Dermis microvascular lymphatic vessel endothelial cell (primary cell): Measurements from ENCODE around the gene INPP5J. TPM values are rescaled to one million over a fixed set of nuclear protein-coding genes. Genes with fewer than 3 reads are reported as not detected.

Experiments
- total RNA-seq: library from RNA; depleted of rRNA; stranded (reverse); fragments of >200 nt; gene quantifications from 2 replicates; pipeline ENCODE4 v1.2.1, GENCODE V29; 2014

INPP5J gene
- total RNA-seq, 1 donor from 2014 or later, result 0.13 TPM

Other genes with a start within 250 kb of the INPP5J start
- gene MORC2, start 154.2 kb upstream of the INPP5J start, total RNA-seq, result 12.6 and 15.8 TPM in 2 replicates
- 32.0 and 48.0 TPM in 2 replicates for gene TUG1, start 153.7 kb upstream of the INPP5J start, total RNA-seq
- gene SMTN, start 41.6 kb upstream of the INPP5J start, total RNA-seq, result 133 and 160 TPM in 2 replicates
- gene SELENOM, start 15.4 kb upstream of the INPP5J start, total RNA-seq, result 21.1 and 23.3 TPM in 2 replicates
- under 0.01 TPM in 1 of 2 replicates, not detected in the other for gene PLA2G3, start 17.5 kb downstream of the INPP5J start, total RNA-seq
- gene RNF185, start 37.2 kb downstream of the INPP5J start, total RNA-seq, result 25.8 and 39.3 TPM in 2 replicates
- 75.9 and 78.9 TPM in 2 replicates for gene LIMK2, start 89.3 kb downstream of the INPP5J start, total RNA-seq
- gene PIK3IP1, start 169.5 kb downstream of the INPP5J start, total RNA-seq, result 18.4 and 31.1 TPM in 2 replicates
- gene PATZ1, start 223.4 kb downstream of the INPP5J start, total RNA-seq, result 11.3 and 14.4 TPM in 2 replicates